ENCODE results near the gene DNAH8.

Gene DNAH8

DNA sequence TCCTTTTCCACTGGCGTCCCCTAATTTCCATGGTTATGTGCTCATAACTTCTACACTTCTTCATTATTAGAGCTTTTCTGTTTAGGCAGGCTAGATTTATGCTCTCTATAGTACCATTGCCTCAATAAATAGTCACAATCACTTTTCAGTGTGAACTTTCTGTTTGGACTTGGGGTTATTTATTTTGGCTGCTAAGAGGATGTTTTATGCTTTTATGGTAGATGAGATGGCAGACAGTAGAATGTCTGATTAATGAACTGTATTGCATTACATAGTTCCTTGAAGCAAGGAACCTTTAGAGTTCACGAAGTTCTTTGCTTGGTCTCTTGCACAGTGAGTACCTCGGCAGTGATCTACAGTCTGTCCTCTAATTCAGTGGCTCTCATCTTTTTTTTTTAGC is 6.9 kb downstream of the DNAH8 start:
- TF ChIP-seq, protein P1, sequence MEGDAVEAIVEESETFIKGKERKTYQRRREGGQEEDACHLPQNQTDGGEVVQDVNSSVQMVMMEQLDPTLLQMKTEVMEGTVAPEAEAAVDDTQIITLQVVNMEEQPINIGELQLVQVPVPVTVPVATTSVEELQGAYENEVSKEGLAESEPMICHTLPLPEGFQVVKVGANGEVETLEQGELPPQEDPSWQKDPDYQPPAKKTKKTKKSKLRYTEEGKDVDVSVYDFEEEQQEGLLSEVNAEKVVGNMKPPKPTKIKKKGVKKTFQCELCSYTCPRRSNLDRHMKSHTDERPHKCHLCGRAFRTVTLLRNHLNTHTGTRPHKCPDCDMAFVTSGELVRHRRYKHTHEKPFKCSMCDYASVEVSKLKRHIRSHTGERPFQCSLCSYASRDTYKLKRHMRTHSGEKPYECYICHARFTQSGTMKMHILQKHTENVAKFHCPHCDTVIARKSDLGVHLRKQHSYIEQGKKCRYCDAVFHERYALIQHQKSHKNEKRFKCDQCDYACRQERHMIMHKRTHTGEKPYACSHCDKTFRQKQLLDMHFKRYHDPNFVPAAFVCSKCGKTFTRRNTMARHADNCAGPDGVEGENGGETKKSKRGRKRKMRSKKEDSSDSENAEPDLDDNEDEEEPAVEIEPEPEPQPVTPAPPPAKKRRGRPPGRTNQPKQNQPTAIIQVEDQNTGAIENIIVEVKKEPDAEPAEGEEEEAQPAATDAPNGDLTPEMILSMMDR (IDR thresholded peaks at IDR 0.05): no peak

DNA sequence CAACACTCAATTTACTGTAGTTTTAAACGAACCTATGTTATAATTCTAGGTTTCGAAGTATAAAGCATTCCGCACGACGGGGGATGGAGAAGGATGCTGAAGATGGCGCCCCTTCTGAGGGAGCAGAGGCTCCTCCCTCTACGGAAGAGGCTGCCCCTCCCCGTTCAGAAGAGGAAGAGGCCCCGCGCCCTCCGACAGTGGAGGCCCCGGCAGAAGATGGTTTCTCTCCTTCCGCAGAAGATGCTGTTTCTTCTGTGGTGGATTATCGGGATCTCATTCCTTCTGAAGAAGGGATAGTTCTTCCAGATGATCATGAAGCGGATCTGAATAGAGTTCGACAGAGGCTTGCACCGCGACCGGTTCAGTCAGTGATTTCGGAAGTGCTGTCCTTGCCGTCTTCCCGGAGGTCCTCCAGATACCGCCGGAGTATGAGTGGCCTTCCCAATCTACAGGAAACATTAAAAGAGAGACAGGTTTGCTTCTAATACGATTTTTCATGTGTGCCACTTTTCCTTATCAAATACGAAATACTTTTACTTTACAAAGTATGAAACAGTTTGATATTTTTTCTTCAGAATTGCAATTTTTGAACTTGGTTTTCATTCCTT is 7.7 kb downstream of the DNAH8 start:
- TF ChIP-seq, protein P1 (IDR thresholded peaks at IDR 0.05): no peak

DNA sequence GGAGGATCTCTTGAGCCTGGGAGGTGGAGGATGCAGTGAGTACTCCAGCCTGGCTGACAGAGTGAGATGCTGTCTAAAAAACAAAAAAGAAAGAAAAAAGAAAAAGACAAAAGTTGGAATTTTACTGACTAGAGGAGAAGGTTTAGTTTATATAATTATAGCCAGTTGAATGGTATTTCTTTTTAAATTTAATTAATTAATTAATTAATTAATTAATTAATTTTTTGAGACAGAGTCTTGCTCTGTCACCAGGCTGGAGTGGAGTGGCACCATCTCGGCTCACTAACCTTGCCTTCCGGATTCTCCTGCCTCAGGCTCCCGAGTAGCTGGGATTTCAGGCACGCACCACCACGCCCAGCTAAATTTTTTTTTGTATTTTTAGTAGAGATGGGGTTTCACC is 8.7 kb downstream of the DNAH8 start:
- TF ChIP-seq, protein P1 (IDR thresholded peaks at IDR 0.05): no peak

DNA sequence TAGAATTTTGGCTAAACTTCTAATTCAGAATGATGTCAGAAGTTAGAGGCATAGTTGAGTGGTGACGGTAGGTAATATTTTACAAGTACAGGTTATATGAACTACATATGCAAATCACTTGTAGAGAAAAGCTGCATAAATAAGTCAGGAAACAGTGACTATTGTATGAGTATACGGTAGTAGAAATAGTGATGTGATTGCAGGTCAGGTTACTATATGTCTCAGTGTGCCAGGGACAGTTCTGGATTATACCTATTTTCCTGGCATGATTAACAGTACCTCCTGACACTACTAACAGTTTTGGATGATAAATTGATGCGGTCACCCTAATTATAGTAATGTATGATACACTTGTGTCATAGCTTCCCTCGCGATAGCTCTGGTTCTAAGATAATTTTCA is 9.2 kb downstream of the DNAH8 start:
- TF ChIP-seq, protein P1 (IDR thresholded peaks at IDR 0.05): no peak

DNA sequence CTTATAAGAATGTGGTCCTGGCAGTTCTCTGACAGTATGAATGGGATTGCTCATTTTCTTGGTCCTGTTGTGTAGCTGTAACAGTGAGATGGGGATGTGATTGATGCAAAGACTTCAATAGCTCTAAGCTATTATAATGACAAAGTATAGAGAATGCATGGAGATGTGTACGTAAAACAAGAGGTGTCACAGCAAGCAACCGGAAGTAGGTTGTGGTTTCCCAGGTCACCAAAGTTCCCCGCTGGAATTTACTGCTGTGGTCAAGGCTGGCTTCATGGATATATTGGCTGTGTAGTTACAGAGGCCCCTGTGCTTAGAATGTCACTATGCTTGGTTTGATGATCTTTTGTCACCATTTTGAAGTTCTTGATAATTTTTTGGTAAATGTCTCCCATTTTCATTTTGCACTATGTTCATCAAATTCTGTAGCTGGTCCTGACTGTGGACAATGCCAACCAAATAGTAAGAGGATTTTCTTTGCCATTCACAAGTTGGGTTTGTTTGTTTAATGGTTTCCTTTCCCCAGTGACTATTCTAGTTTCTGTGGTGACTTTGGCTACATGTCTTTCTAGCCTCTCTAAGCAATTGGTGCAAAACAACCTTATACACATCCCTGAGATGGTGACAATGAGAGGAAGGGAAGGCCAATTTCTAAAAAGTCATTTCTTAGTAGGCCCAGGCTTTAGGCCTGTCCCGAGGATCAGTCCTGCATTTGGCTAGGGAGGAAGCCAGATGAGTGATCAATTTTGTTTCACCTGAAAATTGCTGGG is 10.5 kb downstream of the DNAH8 start:
- TF ChIP-seq, protein P1 (IDR thresholded peaks at IDR 0.05): no peak

DNA sequence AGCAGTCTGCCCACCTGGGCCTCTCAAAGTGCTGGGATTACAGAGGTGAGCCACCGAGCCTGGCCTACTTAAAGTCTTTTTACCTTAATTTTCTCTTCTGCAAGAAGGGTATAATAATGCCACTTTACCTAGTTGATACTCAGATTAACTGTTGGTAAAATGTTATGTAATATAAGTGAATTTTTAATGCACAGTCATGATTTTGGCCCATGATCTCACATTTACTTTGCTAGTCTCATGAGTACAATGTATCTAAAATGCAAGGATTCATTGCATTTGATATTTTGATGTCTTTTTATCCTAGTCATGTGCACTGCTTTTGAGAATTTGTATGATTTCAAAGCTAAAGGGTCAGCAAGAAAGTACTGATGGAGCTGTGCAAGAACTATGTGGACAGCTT is 13.1 kb downstream of the DNAH8 start:
- TF ChIP-seq, protein P1 (IDR thresholded peaks at IDR 0.05): no peak

DNA sequence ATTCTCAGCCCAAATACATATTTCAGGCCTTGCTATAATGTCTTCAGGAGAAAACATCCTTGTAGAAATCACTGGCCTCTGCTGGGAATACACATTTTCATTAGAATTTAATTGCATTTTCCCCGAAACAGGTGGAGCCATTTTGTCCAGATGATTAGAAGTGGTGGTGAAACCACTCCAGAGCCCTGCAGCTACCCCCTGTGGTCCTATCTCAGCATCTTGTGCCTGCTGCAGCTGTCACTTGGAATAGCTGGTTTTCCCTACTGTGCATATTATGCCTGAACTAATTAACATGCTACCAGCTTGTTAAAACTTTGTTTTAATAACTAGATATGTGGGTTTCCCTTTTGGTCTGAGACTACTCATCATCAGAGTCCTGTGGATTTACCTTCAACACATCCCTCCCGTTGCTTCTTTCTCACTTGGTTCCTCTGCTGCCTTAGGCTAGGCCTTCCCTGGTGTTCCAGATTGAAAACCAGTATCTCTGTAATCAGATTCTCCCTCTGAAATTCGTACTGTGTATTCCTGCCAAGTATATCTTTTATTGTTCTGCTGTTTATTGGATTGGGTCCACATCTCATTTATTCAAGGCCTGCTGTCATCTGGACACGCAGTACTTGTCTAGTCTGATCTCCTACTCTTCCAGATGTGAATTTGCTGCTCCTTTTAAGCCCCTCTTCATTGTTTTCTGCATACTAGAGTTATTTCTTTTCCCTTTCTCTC is 15.2 kb downstream of the DNAH8 start:
- TF ChIP-seq, protein P1 (IDR thresholded peaks at IDR 0.05): no peak
